Erythroblast (primary cell): ENCODE measurements around the gene TMEFF2.

Experiments
- GATA1 ChIP-seq: IDR thresholded peaks from 2 replicates; pipeline ENCODE4 v1.6.1; 2011; ENCODE audit warnings: low read depth, mild to moderate bottlenecking, control low read depth, low read length, moderate library complexity
- POLR2A ChIP-seq: IDR thresholded peaks from 2 replicates; pipeline ENCODE4 v1.6.1; 2011; ENCODE audit warnings: mild to moderate bottlenecking, low read length

- TF ChIP-seq POLR2A (no peak), GATA1 (no peak)
Measured at GRCh38 chr2:192035731-192036442, 158.8 kb downstream of the TMEFF2 start.
